Liver (tissue), 9 donors: ENCODE results near the gene ZNF292. TPM values are rescaled to one million over a fixed set of nuclear protein-coding genes. Genes with fewer than 3 reads are reported as not detected.

ENCODE experiments used
- DNase-seq: peaks from one replicate; pipeline ENCODE4 v3.0.0-alpha.2; 2017; ENCODE audit warnings: low spot score
- H3K27ac ChIP-seq, 2 donors: one replicate each; pipeline ENCODE4 v1.7.0; 2013; ENCODE audit warnings: inconsistent platforms in 2 of 2, low read length in 2 of 2, control low read depth in 1 of 2, low read depth in 1 of 2, mild to moderate bottlenecking in 1 of 2
- H3K27me3 ChIP-seq, 4 donors: one replicate each; pipeline versions ENCODE4 v1.6.1 to v1.7.0; 2013; ENCODE audit warnings: low read length in 3 of 4, inconsistent platforms in 1 of 4, mild to moderate bottlenecking in 1 of 4, moderate library complexity in 1 of 4; ENCODE audit not compliant: control insufficient read depth in 4 of 4, insufficient read depth in 4 of 4
- H3K36me3 ChIP-seq, 4 donors: one replicate each; pipeline versions ENCODE4 v1.6.1 to v1.7.0; 2013; ENCODE audit warnings: low read length in 3 of 4, mild to moderate bottlenecking in 3 of 4, low read depth in 1 of 4, moderate library complexity in 1 of 4; ENCODE audit not compliant: control insufficient read depth in 4 of 4, insufficient read depth in 3 of 4
- H3K4me1 ChIP-seq, 4 donors: one replicate each; pipeline versions ENCODE4 v1.6.1 to v1.7.0; 2013; ENCODE audit warnings: low read length in 3 of 4, mild to moderate bottlenecking in 3 of 4, moderate library complexity in 1 of 4; ENCODE audit not compliant: control insufficient read depth in 4 of 4, insufficient read depth in 4 of 4
- H3K4me3 ChIP-seq, 3 donors: one replicate each; pipeline versions ENCODE4 v1.6.1 to v1.7.0; 2013; ENCODE audit warnings: low read length in 3 of 3, control low read depth in 1 of 3, low read depth in 1 of 3, mild to moderate bottlenecking in 1 of 3
- H3K9ac ChIP-seq, 2 donors: one replicate each; pipeline ENCODE4 v1.7.0; 2013; ENCODE audit warnings: low read length in 2 of 2, mild to moderate bottlenecking in 2 of 2, moderate library complexity in 2 of 2, control low read depth in 1 of 2, low read depth in 1 of 2
- H3K9me3 ChIP-seq, 4 donors: one replicate each; pipeline versions ENCODE4 v1.6.1 to v1.7.0; 2013; ENCODE audit warnings: low read length in 3 of 4; ENCODE audit not compliant: control insufficient read depth in 4 of 4
- EGR1 ChIP-seq, 2 donors: IDR thresholded peaks; 2 replicates each; pipeline ENCODE4 v1.6.1; 2016 to 2018; ENCODE audit warnings: antibody characterized with exemption in 2 of 2, low read depth in 2 of 2
- FOXA2 ChIP-seq: IDR thresholded peaks from 2 replicates; pipeline ENCODE4 v1.6.1; 2016; ENCODE audit warnings: antibody characterized with exemption
- GABPA ChIP-seq, 2 donors: IDR thresholded peaks in 1 of 2; conservative IDR thresholded peaks in 1 of 2; 2 replicates each; pipeline ENCODE4 v1.6.1; 2016; ENCODE audit warnings: antibody characterized with exemption in 2 of 2, mild to moderate bottlenecking in 1 of 2, moderate library complexity in 1 of 2
- HNF4A ChIP-seq, 2 donors: conservative IDR thresholded peaks; 2 replicates each; pipeline ENCODE4 v1.6.1; 2016; ENCODE audit warnings: antibody characterized with exemption in 2 of 2, mild to moderate bottlenecking in 2 of 2
- HNF4G ChIP-seq: IDR thresholded peaks from 2 replicates; pipeline ENCODE4 v1.6.1; 2016; ENCODE audit warnings: antibody characterized with exemption
- JUND ChIP-seq, 2 donors: IDR thresholded peaks; 2 replicates each; pipeline ENCODE4 v1.6.1; 2016; ENCODE audit warnings: antibody characterized with exemption in 2 of 2
- NR2F2 ChIP-seq: IDR thresholded peaks from 2 replicates; pipeline ENCODE4 v1.6.1; 2016; ENCODE audit warnings: antibody characterized with exemption
- RAD21 ChIP-seq, 2 donors: IDR thresholded peaks; 2 replicates each; pipeline ENCODE4 v1.6.1; 2016; ENCODE audit warnings: antibody characterized with exemption in 2 of 2, mild to moderate bottlenecking in 2 of 2
- RXRA ChIP-seq, 2 donors: IDR thresholded peaks; 2 replicates each; pipeline ENCODE4 v1.6.1; 2017 to 2018; ENCODE audit warnings: antibody characterized with exemption in 2 of 2, mild to moderate bottlenecking in 1 of 2
- SP1 ChIP-seq: IDR thresholded peaks from 2 replicates; pipeline ENCODE4 v1.6.1; 2018; ENCODE audit warnings: antibody characterized with exemption, mild to moderate bottlenecking
- TAF1 ChIP-seq: conservative IDR thresholded peaks from 2 replicates; pipeline ENCODE4 v1.6.1; 2016; ENCODE audit warnings: antibody characterized with exemption, mild to moderate bottlenecking
- WGBS: extraction: QIAGEN DNeasy Blood & Tissue Kit; methylation state at CpG from one replicate; pipeline ENCODE4 v1.1.7; 2013; 5-methylcytosine and 5-hydroxymethylcytosine counted together
- polyA plus RNA-seq, 2 donors: library from polyadenylated mRNA; stranded (reverse) in 1 of 2; unstranded in 1 of 2; fragments of 200-250 nt in 1 of 2; fragments of >200 nt in 1 of 2; fragmentation: Nextera tagmentation in 1 of 2; extraction: Ambion mirVana in 1 of 2; gene quantifications; one replicate each; pipeline versions ENCODE4 v1.2.1 to v1.2.3, GENCODE V29; 2013 to 2015
- total RNA-seq, 2 donors: library from RNA; depleted of rRNA; stranded (reverse); fragments of >200 nt; gene quantifications; one replicate each; pipeline ENCODE4 v1.2.3, GENCODE V29; 2014
- TF ChIP-seq, protein P1 (sequence below): fragments of 150-350 bp; IDR thresholded peaks from 2 replicates; pipeline ENCODE4 v1.5.1; 2017; ENCODE audit warnings: improper control_type of control experiment, low read depth, low read length; ENCODE audit not compliant: missing input control
- TF ChIP-seq, protein P2 (sequence below): IDR thresholded peaks from 2 replicates; pipeline ENCODE4 v1.6.1; 2016; ENCODE audit warnings: antibody characterized with exemption
- TF ChIP-seq, protein P3 (sequence below): IDR thresholded peaks from 2 replicates; pipeline ENCODE4 v1.6.1; 2016; ENCODE audit warnings: antibody characterized with exemption
- TF ChIP-seq, protein P4 (sequence below): IDR thresholded peaks from 2 replicates; pipeline ENCODE4 v1.6.1; 2016; ENCODE audit warnings: antibody characterized with exemption
- donor health status: healthy.
- donor health status: healthy.
- donor health status: healthy.
- donor health status: healthy.
- donor health status: healthy.

Gene ZNF292
- total and polyA plus RNA-seq, 4 donors: 2.7 to 16.4 (median 12.5) TPM

DNA sequence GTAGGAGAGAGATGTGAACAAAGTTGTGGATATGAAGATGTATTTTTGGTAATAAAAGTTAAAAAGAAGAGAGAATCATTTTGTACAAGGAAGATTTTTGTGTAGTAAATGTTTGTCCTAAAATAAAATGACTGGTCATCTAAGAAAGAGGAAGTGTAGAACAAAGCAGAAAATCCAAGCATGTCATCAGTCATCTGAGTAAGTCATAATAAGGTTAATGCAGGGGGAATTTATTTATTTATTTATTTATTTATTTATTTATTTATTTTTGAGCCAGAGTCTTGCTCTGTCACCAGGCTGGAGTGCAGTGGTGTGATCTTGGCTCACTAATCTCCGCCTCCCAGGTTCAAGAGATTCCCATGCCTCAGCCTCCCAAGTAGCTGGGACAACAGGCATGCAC is 44.7 kb upstream of the ZNF292 start:
- Histone ChIP-seq H3K4me3 (no peak overlapping the region), H3K36me3 (no peaks in the 10 kb centered on the region), H3K4me1 (no peaks in the 10 kb centered on the region), H3K27me3 (no peaks in the 10 kb centered on the region), H3K9me3 (no peaks in the 10 kb centered on the region), H3K27ac (no peak overlapping the region), H3K9ac (no peak overlapping the region)
- no peak for TF ChIP-seq TAF1
- TF ChIP-seq RXRA (IDR thresholded peaks at IDR 0.05): no peak
- TF ChIP-seq FOXA2: no peak
- TF ChIP-seq SP1: no peak
- TF ChIP-seq EGR1 (IDR thresholded peaks at IDR 0.05; ENCODE audit: low read depth in 2 of 2): no peak
- TF ChIP-seq HNF4G: no peak
- TF ChIP-seq GABPA (IDR thresholded peaks at IDR 0.05 in 1 of 2, conservative IDR thresholded peaks at IDR 0.05 in 1 of 2): no peak
- no peak for TF ChIP-seq NR2F2
- TF ChIP-seq RAD21 (IDR thresholded peaks at IDR 0.05): no peak
- TF ChIP-seq, protein P1, sequence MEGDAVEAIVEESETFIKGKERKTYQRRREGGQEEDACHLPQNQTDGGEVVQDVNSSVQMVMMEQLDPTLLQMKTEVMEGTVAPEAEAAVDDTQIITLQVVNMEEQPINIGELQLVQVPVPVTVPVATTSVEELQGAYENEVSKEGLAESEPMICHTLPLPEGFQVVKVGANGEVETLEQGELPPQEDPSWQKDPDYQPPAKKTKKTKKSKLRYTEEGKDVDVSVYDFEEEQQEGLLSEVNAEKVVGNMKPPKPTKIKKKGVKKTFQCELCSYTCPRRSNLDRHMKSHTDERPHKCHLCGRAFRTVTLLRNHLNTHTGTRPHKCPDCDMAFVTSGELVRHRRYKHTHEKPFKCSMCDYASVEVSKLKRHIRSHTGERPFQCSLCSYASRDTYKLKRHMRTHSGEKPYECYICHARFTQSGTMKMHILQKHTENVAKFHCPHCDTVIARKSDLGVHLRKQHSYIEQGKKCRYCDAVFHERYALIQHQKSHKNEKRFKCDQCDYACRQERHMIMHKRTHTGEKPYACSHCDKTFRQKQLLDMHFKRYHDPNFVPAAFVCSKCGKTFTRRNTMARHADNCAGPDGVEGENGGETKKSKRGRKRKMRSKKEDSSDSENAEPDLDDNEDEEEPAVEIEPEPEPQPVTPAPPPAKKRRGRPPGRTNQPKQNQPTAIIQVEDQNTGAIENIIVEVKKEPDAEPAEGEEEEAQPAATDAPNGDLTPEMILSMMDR: no peak
- no peak for TF ChIP-seq JUND (IDR thresholded peaks at IDR 0.05)
- TF ChIP-seq, protein P2, sequence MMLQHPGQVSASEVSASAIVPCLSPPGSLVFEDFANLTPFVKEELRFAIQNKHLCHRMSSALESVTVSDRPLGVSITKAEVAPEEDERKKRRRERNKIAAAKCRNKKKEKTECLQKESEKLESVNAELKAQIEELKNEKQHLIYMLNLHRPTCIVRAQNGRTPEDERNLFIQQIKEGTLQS: no peak
- TF ChIP-seq, protein P3, sequence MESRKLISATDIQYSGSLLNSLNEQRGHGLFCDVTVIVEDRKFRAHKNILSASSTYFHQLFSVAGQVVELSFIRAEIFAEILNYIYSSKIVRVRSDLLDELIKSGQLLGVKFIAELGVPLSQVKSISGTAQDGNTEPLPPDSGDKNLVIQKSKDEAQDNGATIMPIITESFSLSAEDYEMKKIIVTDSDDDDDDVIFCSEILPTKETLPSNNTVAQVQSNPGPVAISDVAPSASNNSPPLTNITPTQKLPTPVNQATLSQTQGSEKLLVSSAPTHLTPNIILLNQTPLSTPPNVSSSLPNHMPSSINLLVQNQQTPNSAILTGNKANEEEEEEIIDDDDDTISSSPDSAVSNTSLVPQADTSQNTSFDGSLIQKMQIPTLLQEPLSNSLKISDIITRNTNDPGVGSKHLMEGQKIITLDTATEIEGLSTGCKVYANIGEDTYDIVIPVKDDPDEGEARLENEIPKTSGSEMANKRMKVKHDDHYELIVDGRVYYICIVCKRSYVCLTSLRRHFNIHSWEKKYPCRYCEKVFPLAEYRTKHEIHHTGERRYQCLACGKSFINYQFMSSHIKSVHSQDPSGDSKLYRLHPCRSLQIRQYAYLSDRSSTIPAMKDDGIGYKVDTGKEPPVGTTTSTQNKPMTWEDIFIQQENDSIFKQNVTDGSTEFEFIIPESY: no peak
- TF ChIP-seq, protein P4, sequence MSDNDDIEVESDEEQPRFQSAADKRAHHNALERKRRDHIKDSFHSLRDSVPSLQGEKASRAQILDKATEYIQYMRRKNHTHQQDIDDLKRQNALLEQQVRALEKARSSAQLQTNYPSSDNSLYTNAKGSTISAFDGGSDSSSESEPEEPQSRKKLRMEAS: no peak
- WGBS: 91% methylated on average over 1 of the region's 1 CpG
- DNase-seq: no peak

DNA sequence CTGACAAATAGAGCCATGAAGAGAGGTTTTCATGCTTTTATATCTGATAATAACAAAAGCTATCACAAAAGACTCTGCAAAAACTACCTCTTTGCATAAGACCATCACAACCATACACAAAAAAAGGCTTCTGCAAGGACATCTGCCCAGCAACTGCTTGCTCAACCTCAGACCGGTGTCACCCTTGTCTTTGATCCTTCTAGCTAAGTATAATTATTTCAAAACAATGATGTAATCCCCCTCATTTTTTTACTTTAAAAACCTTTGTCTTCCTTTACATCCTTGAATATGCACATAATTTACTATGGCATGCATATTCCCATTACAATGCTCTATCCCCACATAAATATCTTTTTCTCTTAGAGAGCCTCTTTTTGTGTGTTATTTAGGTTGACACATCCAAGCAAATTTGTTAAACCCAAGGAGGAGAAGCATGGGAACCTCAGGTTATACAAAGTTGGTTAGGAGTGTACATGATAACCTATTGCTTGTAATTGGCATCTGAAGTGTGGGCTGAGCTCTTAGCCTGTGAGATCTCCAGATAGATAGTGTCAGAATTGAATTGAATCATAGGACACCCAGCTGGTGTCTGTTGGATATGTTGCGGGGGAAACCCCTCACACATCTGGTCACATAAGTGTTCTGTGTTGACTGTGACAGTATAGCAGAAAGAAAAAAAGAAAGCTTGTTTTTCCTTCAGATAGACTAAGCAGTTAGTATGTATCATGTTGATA is 39.8 kb upstream of the ZNF292 start:
- WGBS: 75% methylated on average over 2 of the region's 2 CpGs
- no peak overlapping the region for H3K27ac ChIP-seq
- H3K9me3 ChIP-seq: no peaks in the 10 kb centered on the region
- no peak overlapping the region for H3K9ac ChIP-seq
- no peak for TF ChIP-seq NR2F2
- TF ChIP-seq, protein P4: no peak
- TF ChIP-seq JUND (IDR thresholded peaks at IDR 0.05): no peak
- TF ChIP-seq FOXA2: no peak
- TF ChIP-seq HNF4A (conservative IDR thresholded peaks at IDR 0.05): no peak
- no peaks in the 10 kb centered on the region for H3K27me3 ChIP-seq
- H3K4me1 ChIP-seq: no peaks in the 10 kb centered on the region
- H3K36me3 ChIP-seq: no peaks in the 10 kb centered on the region
- DNase-seq: no peak
- no peak overlapping the region for H3K4me3 ChIP-seq
